H1 (cell line): ENCODE measurements around the gene ZDHHC20. TPM values are rescaled to one million over a fixed set of nuclear protein-coding genes. Genes with fewer than 3 reads are reported as not detected.

Source experiments
- CTCF ChIA-PET: fragments of 300-600 bp; sonication (Branson Sonifier 250); formaldehyde crosslinking; loops from one replicate; lab custom pipeline; 2021; ENCODE audit not compliant: partially characterized antibody; lab: Charles Lee
- POLR2A ChIA-PET: fragments of 300-600 bp; sonication (Branson Sonifier 250); formaldehyde crosslinking; loops from one replicate; lab custom pipeline; 2021; ENCODE audit warnings: inconsistent platforms; ENCODE audit not compliant: partially characterized antibody; lab: Charles Lee
- DNase-seq, 2 experiments: peaks; one replicate each; pipeline versions ENCODE4 v3.0.0 to v3.0.0-alpha.2; 2010 to 2022; ENCODE audit warnings: low spot score in 2 of 2, low read depth in 1 of 2, mixed read lengths in 1 of 2
- FAIRE-seq: peaks from 2 replicates; lab custom pipeline; 2011; peaks lifted over from hg19 to GRCh38; lab: Jason Lieb, UNC
- H2AFZ ChIP-seq: 2 replicates; pipeline ENCODE4 v1.8.1; 2012; ENCODE audit warnings: low read length, inconsistent platforms
- H2AK5ac ChIP-seq: 2 replicates; pipeline ENCODE4 v1.6.1; 2013; ENCODE audit warnings: low read depth, low read length
- H2BK120ac ChIP-seq: replicated peaks from 2 replicates; pipeline ENCODE3; 2013; ENCODE audit warnings: low read depth, low read length, inconsistent platforms
- H2BK12ac ChIP-seq: 2 replicates; pipeline ENCODE4 v1.6.1; 2013; ENCODE audit warnings: low read depth, low read length
- H2BK15ac ChIP-seq: 2 replicates; pipeline ENCODE4 v1.6.1; 2013; ENCODE audit warnings: low read length
- H2BK20ac ChIP-seq: 2 replicates; pipeline ENCODE4 v1.6.1; 2013; ENCODE audit warnings: low read length
- H2BK5ac ChIP-seq: 2 replicates; pipeline ENCODE4 v1.6.1; 2013; ENCODE audit warnings: low read depth, low read length
- H3K14ac ChIP-seq: 2 replicates; pipeline ENCODE4 v1.6.1; 2013; ENCODE audit warnings: inconsistent platforms; ENCODE audit not compliant: insufficient read length
- H3K18ac ChIP-seq: 2 replicates; pipeline ENCODE4 v1.6.1; 2013; ENCODE audit warnings: low read length; ENCODE audit errors: extremely low read depth
- H3K23ac ChIP-seq: 2 replicates; pipeline ENCODE4 v1.6.1; 2013; ENCODE audit warnings: inconsistent platforms; ENCODE audit not compliant: insufficient read length
- H3K23me2 ChIP-seq: 2 replicates; pipeline ENCODE4 v1.6.1; 2013; ENCODE audit warnings: low read depth, low read length
- H3K27ac ChIP-seq: 2 replicates; pipeline ENCODE4 v1.6.1; 2011; ENCODE audit warnings: low read depth, low read length, inconsistent platforms
- H3K27me3 ChIP-seq, 4 experiments: replicated peaks in 1 of 4; 1 replicate in 1 of 4; 2 replicates in 3 of 4; pipeline versions ENCODE4 v1.6.1 to v1.8.1; 2011 to 2013; ENCODE audit warnings: low read length in 3 of 4, mild to moderate bottlenecking in 3 of 4, inconsistent platforms in 2 of 4, mixed read lengths in 2 of 4, moderate library complexity in 1 of 4; ENCODE audit not compliant: control insufficient read depth in 3 of 4, insufficient read depth in 3 of 4; ENCODE audit errors: extremely low read depth in 1 of 4
- H3K36me3 ChIP-seq, 4 experiments: 2 replicates each; pipeline versions ENCODE4 v1.6.1 to v1.8.1; 2011 to 2013; ENCODE audit warnings: mild to moderate bottlenecking in 4 of 4, low read length in 3 of 4, moderate library complexity in 2 of 4, control low read depth in 1 of 4, inconsistent platforms in 1 of 4; ENCODE audit not compliant: insufficient read depth in 4 of 4, control insufficient read depth in 2 of 4
- H3K4ac ChIP-seq: replicated peaks from 2 replicates; pipeline ENCODE3; 2013; ENCODE audit warnings: low read length, low read depth, mixed read lengths, inconsistent platforms; ENCODE audit not compliant: insufficient read length
- H3K4me1 ChIP-seq, 4 experiments: replicated peaks in 1 of 4; 1 replicate in 1 of 4; 2 replicates in 3 of 4; pipeline versions ENCODE4 v1.6.1 to v1.8.1; 2011 to 2013; ENCODE audit warnings: low read length in 3 of 4, inconsistent platforms in 2 of 4, mixed read lengths in 1 of 4; ENCODE audit not compliant: insufficient read depth in 4 of 4, control insufficient read depth in 3 of 4
- H3K4me2 ChIP-seq, 2 experiments: 2 replicates each; pipeline versions ENCODE4 v1.6.1 to v1.8.1; 2011 to 2013; ENCODE audit warnings: low read depth in 2 of 2, low read length in 2 of 2, control low read depth in 1 of 2, inconsistent platforms in 1 of 2, mild to moderate bottlenecking in 1 of 2; ENCODE audit not compliant: insufficient read depth in 1 of 2
- H3K4me3 ChIP-seq, 4 experiments: fragments of 200-600, 300-600 bp in 1 of 4; sonication (generic), shearing (Covaris generic), sonication (Bioruptor Twin) in 1 of 4; 2 replicates each; pipeline versions ENCODE4 v1.5.1 to v1.8.1; 2011 to 2016; ENCODE audit warnings: low read length in 4 of 4, low read depth in 3 of 4, control low read depth in 2 of 4, inconsistent platforms in 2 of 4, mild to moderate bottlenecking in 2 of 4, mixed read lengths in 1 of 4, moderate library complexity in 1 of 4; ENCODE audit not compliant: insufficient read depth in 2 of 4; ENCODE audit errors: extremely low read depth in 1 of 4
- H3K56ac ChIP-seq: replicated peaks from 2 replicates; pipeline ENCODE3; 2013; ENCODE audit warnings: low read depth, mild to moderate bottlenecking, mixed read lengths, low read length, inconsistent platforms; ENCODE audit not compliant: insufficient read length
- H3K79me1 ChIP-seq: 2 replicates; pipeline ENCODE4 v1.6.1; 2013; ENCODE audit warnings: low read depth, low read length, control low read depth
- H3K79me2 ChIP-seq, 2 experiments: 2 replicates each; pipeline versions ENCODE4 v1.6.1 to v1.8.1; 2012 to 2013; ENCODE audit warnings: low read length in 2 of 2, mild to moderate bottlenecking in 2 of 2, inconsistent platforms in 1 of 2; ENCODE audit not compliant: insufficient read depth in 2 of 2, control insufficient read depth in 1 of 2
- H3K9ac ChIP-seq, 4 experiments: replicated peaks in 1 of 4; 1 replicate in 1 of 4; 2 replicates in 3 of 4; pipeline versions ENCODE4 v1.6.1 to v1.8.1; 2011 to 2013; ENCODE audit warnings: low read depth in 3 of 4, low read length in 3 of 4, control low read depth in 2 of 4, mild to moderate bottlenecking in 2 of 4, moderate library complexity in 2 of 4, inconsistent platforms in 1 of 4; ENCODE audit errors: extremely low read depth in 1 of 4
- H3K9me3 ChIP-seq, 2 experiments: 2 replicates each; pipeline versions ENCODE4 v1.6.1 to v1.8.1; 2012 to 2013; ENCODE audit warnings: mild to moderate bottlenecking in 2 of 2, moderate library complexity in 2 of 2, control low read depth in 1 of 2, inconsistent platforms in 1 of 2, low read depth in 1 of 2, low read length in 1 of 2, mixed read lengths in 1 of 2; ENCODE audit not compliant: insufficient read depth in 2 of 2
- H4K20me1 ChIP-seq, 2 experiments: replicated peaks in 1 of 2; 2 replicates each; pipeline versions ENCODE3 to v1.8.1; 2011 to 2013; ENCODE audit warnings: inconsistent platforms in 2 of 2, low read length in 2 of 2, mild to moderate bottlenecking in 1 of 2; ENCODE audit not compliant: insufficient read depth in 2 of 2, control insufficient read depth in 1 of 2
- H4K5ac ChIP-seq: 2 replicates; pipeline ENCODE4 v1.6.1; 2013; ENCODE audit warnings: low read length, low read depth, mixed read lengths, inconsistent platforms; ENCODE audit not compliant: insufficient read length
- H4K8ac ChIP-seq: 2 replicates; pipeline ENCODE4 v1.8.0; 2013; ENCODE audit warnings: mild to moderate bottlenecking, moderate library complexity, low read length, inconsistent platforms; ENCODE audit not compliant: insufficient read depth; ENCODE audit errors: extremely low read depth
- H4K91ac ChIP-seq: replicated peaks from 2 replicates; pipeline ENCODE3; 2013; ENCODE audit warnings: low read length, mixed read lengths, inconsistent platforms; ENCODE audit not compliant: insufficient read length
- GTF2F1 ChIP-seq: IDR thresholded peaks from 2 replicates; pipeline ENCODE4 v1.6.1; 2012; ENCODE audit warnings: low read depth, low read length, improper control_type of control experiment, borderline replicate concordance
- JUN ChIP-seq: IDR thresholded peaks from 2 replicates; pipeline ENCODE4 v1.6.1; 2011; ENCODE audit warnings: low read depth, mild to moderate bottlenecking, improper control_type of control experiment, low read length
- KDM1A ChIP-seq: fragments of 200-600, 300-600 bp; sonication (generic); IDR thresholded peaks from 2 replicates; pipeline ENCODE4 v1.7.1; 2016; ENCODE audit warnings: mild to moderate bottlenecking, low read length, borderline replicate concordance
- POU5F1 ChIP-seq: IDR thresholded peaks from 2 replicates; pipeline ENCODE4 v1.6.1; 2011; ENCODE audit warnings: low read depth, mild to moderate bottlenecking, low read length, moderate library complexity
- RAD21 ChIP-seq, 2 experiments: IDR thresholded peaks in 1 of 2; conservative IDR thresholded peaks in 1 of 2; 2 replicates each; pipeline ENCODE4 v1.6.1; 2011; ENCODE audit warnings: low read depth in 2 of 2, low read length in 2 of 2, improper control_type of control experiment in 1 of 2, inconsistent platforms in 1 of 2, mild to moderate bottlenecking in 1 of 2, moderate library complexity in 1 of 2
- SIX5 ChIP-seq: IDR thresholded peaks from 2 replicates; pipeline ENCODE4 v1.6.1; 2011; ENCODE audit warnings: mild to moderate bottlenecking, low read depth, low read length
- WGBS, 2 experiments: shearing (Covaris generic) in 1 of 2; methylation state at CpG; one replicate each; pipeline versions ENCODE4 v1.1.6 to v1.1.7; 2013 to 2015; ENCODE audit warnings: low lambda C conversion rate in 2 of 2, mixed read lengths in 2 of 2, inconsistent platforms in 1 of 2, low coverage in 1 of 2, missing lambda C conversion rate in 1 of 2; ENCODE audit not compliant: insufficient replicate concordance in 2 of 2, insufficient coverage in 1 of 2, insufficient read length in 1 of 2; ENCODE audit errors: extremely low coverage in 1 of 2, missing lambda C conversion rate in 1 of 2; 5-methylcytosine and 5-hydroxymethylcytosine counted together
- polyA plus RNA-seq, 7 experiments: library from polyadenylated mRNA; depleted of rRNA in 3 of 7; stranded (reverse) in 5 of 7; unstranded in 2 of 7; fragments of >200 nt in 5 of 7; fragments of 200-250 nt in 2 of 7; gene quantifications; 1 replicate in 5 of 7; 2 replicates in 1 of 7; 4 replicates in 1 of 7; pipeline versions ENCODE4 v1.2.1 to v1.2.3, GENCODE V29; 2011 to 2013; ENCODE audit warnings: missing spikeins in 2 of 7, mixed read lengths in 2 of 7
- total RNA-seq: library from RNA; stranded (reverse); fragmentation: NEBNext Ultra II Directional; extraction: Animal tissue kit (Norgen Biotek cat#: 25700); gene quantifications from 2 replicates; pipeline ENCODE4 v1.2.1, GENCODE V29; 2021

The ZDHHC20 gene
- total and polyA plus RNA-seq, 2 of the 8 experiments (the other 6 are each of a cell fraction or from before 2014, with no cell fraction given): 16.4 to 89.0 TPM

- no peak overlapping the region for H3K4me3 ChIP-seq
- H4K8ac ChIP-seq: peak overlapping the region; percentile 53; the same call in 1 of the 2 replicates
- no peak for TF ChIP-seq RAD21 (IDR thresholded peaks at IDR 0.05 in 1 of 2, conservative IDR thresholded peaks at IDR 0.05 in 1 of 2; ENCODE audit: low read depth in 2 of 2, low read length in 2 of 2)
- no peak for TF ChIP-seq POU5F1
- TF ChIP-seq SIX5: no peak
- TF ChIP-seq KDM1A: no peak
- TF ChIP-seq GTF2F1: no peak
- no peak for TF ChIP-seq JUN
- H2BK20ac ChIP-seq: no peak overlapping the region
- CTCF ChIA-PET: interaction anchor here (1.0 kb wide), 1 partner anchor 14 kb away, joined by 3 read pairs; no protein-coding TSS in a partner anchor
- H3K23me2 ChIP-seq: no peaks in the 10 kb centered on the region
- H3K56ac ChIP-seq: no peak overlapping the region
- no peaks in the 10 kb centered on the region for H3K36me3 ChIP-seq
- no peak overlapping the region for H2BK5ac ChIP-seq
- H3K4ac ChIP-seq: no peak overlapping the region
- no peaks in the 10 kb centered on the region for H3K79me2 ChIP-seq
- 85% methylated on average over 3 of the region's 3 CpGs; no CpG with 5 or more reads in 1 of the 2 experiments for WGBS, 2 experiments
- no peak overlapping the region for H4K5ac ChIP-seq
- no peak overlapping the region for H3K23ac ChIP-seq
- H3K18ac ChIP-seq: no peak overlapping the region
- H3K9ac ChIP-seq: no peak overlapping the region
- no peak overlapping the region for H2BK120ac ChIP-seq
- no peak overlapping the region for H3K4me2 ChIP-seq
- no peak overlapping the region for H3K27ac ChIP-seq
- H3K9me3 ChIP-seq: no peaks in the 10 kb centered on the region
- H4K20me1 ChIP-seq: no peaks in the 10 kb centered on the region
- H3K14ac ChIP-seq: no peak overlapping the region
- no peak overlapping the region for H2BK15ac ChIP-seq
- peaks cover 0 to 2% (median 0%) of the 10 kb centered on the region in 4 experiments; a peak in 2 of 7 replicates for H3K4me1 ChIP-seq
- POLR2A ChIA-PET: interaction anchor here (1.6 kb wide), 1 partner anchor 35 kb away, joined by 5 read pairs; no protein-coding TSS in a partner anchor
- FAIRE-seq (no peak), DNase-seq (no peak)
- no peak overlapping the region for H2AK5ac ChIP-seq
- H3K27me3 ChIP-seq: no peaks in the 10 kb centered on the region
- H4K91ac ChIP-seq: no peak overlapping the region
- no peak overlapping the region for H2BK12ac ChIP-seq
- no peak overlapping the region for H2AFZ ChIP-seq
- H3K79me1 ChIP-seq: no peaks in the 10 kb centered on the region
Measured at GRCh38 chr13:21361706-21362105, 97.4 kb downstream of the ZDHHC20 start.
